Measurements from ENCODE around the gene SLC25A13.

DNA sequence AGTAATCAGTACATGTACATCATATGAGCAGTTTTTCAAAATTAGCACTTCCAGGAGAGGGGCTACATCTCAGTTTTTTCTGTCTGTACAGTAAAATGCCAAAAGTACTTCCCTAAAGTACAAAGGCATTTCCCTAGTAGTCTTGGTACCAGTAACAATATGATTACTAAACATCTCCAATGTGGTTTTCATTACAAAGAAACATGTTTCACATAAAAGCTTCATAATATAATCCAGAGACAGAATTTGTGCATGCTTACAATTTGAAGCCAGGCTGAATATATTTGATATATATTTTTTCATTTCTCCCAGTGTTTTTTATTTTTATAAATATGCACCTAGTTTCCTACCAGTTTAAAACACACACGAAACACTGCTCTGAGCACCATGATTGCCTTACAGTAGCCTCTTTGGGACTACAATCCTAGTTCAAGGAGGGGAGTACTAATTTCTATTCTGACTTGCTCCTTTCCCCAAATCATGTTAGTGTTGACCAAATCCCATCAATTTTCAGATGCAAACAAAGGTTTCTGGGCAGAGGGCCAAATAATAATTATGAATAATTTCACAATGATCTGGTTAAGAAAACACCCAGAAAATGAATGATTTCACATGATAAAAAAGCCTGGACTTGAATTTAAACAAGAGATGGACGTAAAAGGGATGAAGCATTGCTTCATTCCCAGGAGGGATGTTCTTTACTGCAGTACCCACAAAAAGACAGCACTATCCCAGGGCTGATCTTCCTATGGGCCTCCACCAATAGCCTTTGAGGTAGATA lies 201.3 kb downstream of the SLC25A13 start:
- TF ChIP-seq EZH2phosphoT487 (IDR thresholded peaks at IDR 0.05; ENCODE audit: borderline replicate concordance, low read length) (no peak), EZH2 (IDR thresholded peaks at IDR 0.05; ENCODE audit: low read length, unreplicated experiment) (no peak)
- TF ChIP-seq, protein P1, sequence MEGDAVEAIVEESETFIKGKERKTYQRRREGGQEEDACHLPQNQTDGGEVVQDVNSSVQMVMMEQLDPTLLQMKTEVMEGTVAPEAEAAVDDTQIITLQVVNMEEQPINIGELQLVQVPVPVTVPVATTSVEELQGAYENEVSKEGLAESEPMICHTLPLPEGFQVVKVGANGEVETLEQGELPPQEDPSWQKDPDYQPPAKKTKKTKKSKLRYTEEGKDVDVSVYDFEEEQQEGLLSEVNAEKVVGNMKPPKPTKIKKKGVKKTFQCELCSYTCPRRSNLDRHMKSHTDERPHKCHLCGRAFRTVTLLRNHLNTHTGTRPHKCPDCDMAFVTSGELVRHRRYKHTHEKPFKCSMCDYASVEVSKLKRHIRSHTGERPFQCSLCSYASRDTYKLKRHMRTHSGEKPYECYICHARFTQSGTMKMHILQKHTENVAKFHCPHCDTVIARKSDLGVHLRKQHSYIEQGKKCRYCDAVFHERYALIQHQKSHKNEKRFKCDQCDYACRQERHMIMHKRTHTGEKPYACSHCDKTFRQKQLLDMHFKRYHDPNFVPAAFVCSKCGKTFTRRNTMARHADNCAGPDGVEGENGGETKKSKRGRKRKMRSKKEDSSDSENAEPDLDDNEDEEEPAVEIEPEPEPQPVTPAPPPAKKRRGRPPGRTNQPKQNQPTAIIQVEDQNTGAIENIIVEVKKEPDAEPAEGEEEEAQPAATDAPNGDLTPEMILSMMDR (conservative IDR thresholded peaks at IDR 0.05; ENCODE audit: low read depth, low read length) = no peak
